DOHH2 (cell line): ENCODE data around the gene RRP15.

Source experiments
- EZH2phosphoT487 ChIP-seq: fragments of 200-600 bp; sonication (generic); IDR thresholded peaks from 2 replicates; pipeline ENCODE4 v1.6.1; 2017; ENCODE audit warnings: borderline replicate concordance, mild to moderate bottlenecking, antibody characterized with exemption, low read length, moderate library complexity, mixed read lengths
- TF ChIP-seq, protein P1 (sequence below): fragments of 200-600 bp; sonication (generic); IDR thresholded peaks from one replicate; pipeline ENCODE4 v1.5.1; 2014; ENCODE audit warnings: antibody characterized with exemption, mild to moderate bottlenecking, low read depth, low read length; ENCODE audit not compliant: poor library complexity, severe bottlenecking

DNA sequence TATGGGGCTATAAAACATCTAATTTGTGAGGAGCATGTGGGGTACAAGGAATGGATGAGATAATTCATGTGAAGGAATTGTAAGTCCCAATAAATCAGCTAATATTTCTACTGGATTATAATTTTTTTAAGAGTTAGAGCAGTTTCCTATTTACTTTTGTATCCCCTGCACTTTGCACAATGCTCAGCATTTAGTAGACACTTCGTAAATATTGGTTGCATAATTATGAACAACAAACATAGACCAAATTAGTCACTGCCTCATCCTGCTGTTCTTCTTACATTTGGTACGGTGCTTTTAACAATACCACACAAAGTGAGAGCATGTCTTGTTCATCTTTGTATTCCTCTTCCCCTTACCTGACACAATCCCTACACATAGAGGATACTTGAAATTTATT lies 27.1 kb upstream of the RRP15 start:
- TF ChIP-seq, protein P1, sequence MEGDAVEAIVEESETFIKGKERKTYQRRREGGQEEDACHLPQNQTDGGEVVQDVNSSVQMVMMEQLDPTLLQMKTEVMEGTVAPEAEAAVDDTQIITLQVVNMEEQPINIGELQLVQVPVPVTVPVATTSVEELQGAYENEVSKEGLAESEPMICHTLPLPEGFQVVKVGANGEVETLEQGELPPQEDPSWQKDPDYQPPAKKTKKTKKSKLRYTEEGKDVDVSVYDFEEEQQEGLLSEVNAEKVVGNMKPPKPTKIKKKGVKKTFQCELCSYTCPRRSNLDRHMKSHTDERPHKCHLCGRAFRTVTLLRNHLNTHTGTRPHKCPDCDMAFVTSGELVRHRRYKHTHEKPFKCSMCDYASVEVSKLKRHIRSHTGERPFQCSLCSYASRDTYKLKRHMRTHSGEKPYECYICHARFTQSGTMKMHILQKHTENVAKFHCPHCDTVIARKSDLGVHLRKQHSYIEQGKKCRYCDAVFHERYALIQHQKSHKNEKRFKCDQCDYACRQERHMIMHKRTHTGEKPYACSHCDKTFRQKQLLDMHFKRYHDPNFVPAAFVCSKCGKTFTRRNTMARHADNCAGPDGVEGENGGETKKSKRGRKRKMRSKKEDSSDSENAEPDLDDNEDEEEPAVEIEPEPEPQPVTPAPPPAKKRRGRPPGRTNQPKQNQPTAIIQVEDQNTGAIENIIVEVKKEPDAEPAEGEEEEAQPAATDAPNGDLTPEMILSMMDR = no peak
- TF ChIP-seq EZH2phosphoT487 = no peak
